Stimulated activated CD8-positive, alpha-beta memory T cell treated with anti-CD3 and anti-CD28 coated beads, Interleukin-2, amount 100 ng/mL, for 1 hour (primary cell): ENCODE results near the gene ME3.

Experiments
- DNase-seq, 2 donors: peaks; one replicate each; pipeline ENCODE4 v3.0.0-alpha.2; 2020; ENCODE audit warnings: low read depth in 2 of 2

Gene ME3

GRCh38 chr11:86488553-86488952 is 183.9 kb downstream of the ME3 start:
- DNase-seq, result no peak

GRCh38 chr11:86487671-86488070 is 184.7 kb downstream of the ME3 start:
- DNase-seq, result no peak

DNA sequence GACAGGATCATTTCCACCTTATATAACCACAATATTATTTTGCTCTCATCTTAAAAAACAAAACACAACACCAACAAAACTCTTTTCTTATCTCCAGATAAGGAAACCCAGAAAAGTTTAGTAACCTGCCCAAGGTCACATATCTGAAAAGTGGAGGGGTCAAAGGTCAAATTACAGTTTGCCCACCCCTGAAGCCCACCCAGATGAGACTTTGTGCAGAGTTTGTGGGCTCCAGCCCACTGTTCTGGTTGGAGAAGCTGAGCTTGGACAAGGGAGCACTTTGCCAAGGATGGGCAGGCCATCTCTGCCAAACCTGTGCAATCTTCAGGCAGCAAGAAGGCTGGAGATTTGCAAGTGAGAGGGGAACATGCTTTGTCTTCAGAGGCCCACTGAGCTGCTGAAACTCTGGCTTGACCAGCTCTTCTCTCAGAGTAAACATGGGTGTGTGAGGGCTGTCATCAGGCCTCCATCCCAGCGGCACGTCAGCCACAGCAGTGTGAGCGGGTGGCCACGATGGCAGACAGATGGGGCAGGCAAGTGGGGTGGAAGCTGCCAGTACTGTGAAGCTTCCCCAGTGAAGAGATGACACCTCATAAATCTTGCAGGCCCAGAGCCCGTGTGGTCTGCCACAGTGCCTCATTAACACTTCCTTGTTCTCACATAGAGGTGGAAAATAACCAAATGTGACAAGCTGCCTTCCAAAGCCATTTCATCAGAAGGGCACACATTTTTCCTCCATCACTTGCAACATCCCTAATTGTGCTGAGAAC is 186.0 kb downstream of the ME3 start:
- DNase-seq, result peak; percentile 13 to 22

DNA sequence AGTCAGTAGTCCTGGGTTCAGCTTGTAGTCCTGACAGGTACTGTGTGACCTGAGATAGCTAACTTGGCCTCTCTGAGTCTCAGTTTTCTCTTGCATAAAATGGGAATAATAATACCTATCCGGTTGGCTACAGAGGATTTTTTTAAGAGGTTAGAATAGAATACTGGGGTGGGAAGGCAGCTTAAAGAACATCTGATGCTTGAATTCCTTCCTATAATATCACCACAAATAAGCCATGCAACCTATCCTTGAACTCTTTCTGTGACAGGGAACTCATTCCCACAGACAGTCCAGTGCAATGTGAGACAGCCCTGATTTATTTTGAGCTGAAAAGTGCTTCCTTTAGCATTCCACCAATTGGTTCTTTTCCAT is 187.6 kb downstream of the ME3 start:
- DNase-seq, result no peak

DNA sequence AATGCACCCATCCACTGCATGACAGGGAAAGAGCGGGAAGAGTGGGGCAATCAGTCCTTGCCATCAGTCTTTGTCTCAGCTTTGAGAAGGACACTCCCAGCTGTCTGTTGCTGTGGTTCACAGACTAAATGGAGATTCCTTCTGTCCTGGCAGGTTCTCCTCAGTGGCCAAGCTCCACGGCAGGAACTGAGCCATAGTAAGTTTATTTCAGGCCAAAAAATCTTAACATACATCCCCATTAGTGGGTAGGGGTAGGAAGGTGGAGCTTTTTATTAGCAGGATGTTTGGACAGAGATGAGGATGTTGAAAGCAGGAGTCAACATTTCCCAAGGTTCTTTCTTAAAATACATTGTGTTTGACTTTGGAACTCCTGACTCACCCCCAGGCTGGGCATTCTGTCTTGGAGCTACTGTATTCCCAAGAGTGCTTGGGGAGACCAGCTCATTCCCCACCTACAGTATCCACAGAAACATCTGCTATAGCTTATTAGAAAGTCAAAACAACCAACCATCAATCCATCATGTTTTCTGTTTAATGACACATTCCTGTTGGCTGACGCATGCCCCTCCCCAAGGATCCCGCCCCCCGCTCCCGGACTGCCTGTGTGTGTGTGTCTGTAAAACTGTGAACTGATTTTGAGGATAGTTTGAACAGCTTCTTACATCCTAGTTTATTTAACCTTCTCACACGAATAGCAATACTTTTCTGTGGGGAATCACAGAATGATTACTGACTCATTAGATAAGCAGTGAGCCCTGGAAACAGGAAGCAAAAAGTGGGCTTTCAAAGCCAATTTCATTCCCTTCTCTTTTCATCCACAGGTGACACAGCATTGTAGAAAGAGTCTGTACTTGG is 188.2 kb downstream of the ME3 start:
- DNase-seq, result no peak

DNA sequence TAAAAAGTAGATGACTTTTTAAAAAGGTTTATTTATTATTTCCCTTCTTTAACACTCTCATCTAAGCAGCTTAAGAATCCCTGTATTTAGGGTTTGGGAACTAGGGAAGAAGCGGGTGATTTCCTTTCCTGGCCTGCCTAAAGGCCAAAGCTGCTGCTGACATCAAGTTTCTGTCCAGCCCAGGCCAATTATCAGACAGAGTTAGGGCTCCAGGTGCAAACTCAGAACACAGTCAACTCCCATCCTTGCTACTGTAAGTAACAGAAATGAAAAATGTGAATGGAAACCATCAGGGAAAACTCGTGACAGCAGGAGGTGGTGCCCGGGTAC is 188.8 kb downstream of the ME3 start:
- no peak for DNase-seq

DNA sequence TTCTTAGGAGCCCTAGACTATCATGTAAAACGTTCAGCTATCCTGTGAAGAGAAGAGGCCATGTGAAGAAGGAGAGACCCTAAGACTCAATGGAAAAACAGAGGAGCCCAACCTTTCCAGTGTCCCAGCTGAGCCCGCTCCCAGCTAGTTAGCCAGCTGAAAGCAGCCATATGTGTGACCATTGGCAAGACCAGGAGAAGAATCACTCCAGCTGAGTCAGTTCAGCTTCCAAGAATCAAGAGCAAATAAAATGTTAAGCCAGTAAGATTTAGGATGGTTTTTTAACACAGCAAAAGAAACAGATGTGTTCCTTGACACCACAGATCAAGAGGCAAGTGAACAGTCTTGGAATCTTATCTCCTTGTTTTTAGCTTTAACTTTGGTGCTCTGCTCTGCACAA is 189.7 kb downstream of the ME3 start:
- no peak for DNase-seq

DNA sequence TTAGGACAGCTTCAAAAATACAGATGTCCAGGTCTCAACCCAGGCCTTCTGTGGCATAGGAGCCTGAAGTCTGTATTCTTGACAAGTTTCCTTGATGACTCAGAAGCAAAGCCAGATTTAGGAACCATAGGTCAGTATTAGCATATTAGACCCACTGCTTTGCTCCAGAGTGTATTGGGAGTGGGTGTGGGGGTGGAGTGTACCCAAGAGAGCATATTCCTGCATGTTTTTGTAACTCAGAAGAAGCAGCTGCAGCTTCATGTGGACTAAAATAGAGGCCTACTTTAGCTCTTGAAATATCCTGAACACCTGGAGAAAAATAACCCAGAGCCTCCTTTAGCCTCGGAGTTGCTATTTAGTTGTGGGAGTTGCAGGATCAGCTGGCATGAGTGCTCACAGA is 191.0 kb downstream of the ME3 start:
- no peak for DNase-seq

DNA sequence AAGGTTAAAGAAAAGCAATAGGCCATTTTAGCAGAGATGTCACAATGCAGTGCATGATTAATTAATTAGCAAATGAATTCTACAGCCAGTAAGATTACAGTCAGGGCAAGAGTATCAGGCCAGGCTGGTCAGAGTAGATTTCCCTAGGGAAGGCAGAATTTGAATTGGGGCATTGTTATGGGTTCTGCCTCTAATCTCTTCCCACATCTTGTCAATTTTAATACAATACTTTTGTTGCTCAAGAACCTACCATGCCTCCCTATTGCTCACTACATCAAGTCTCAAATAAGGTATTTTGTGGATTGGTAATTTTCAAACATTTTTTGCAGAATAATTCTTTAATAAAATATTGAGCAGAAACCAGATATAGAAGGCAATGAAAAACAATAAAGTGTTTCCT is 194.1 kb downstream of the ME3 start:
- DNase-seq, result no peak

DNA sequence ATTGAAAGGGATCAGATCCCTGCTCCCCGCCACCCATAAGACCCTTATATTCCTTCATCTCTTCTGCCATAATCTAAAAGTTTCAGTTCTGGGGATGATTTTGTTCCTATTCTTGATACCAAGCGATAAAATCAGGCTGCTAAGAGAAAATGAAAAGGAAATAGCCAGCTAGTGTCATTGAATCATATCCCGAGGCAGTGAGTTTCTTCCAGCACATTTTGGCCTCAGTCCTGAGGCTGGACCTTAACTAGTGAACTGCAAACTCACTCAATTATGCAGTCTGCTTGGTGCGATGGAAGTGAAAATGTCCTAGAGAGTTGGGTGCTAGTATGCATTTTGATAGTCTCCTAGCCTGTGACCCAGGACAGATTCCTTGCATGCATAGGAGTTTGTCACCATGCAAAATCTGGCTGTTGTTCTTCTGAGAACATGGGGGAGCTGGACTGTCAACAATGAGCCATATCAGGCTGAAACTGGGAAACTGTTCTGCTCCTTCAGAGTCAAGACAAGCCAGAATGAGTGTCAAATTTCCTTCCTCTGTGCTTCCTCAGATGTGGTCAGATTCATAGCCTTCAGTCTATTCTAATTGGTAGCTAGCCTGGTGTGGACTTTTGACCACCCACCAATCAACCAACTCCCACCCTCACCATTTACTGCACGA is 194.8 kb downstream of the ME3 start:
- DNase-seq, result no peak

DNA sequence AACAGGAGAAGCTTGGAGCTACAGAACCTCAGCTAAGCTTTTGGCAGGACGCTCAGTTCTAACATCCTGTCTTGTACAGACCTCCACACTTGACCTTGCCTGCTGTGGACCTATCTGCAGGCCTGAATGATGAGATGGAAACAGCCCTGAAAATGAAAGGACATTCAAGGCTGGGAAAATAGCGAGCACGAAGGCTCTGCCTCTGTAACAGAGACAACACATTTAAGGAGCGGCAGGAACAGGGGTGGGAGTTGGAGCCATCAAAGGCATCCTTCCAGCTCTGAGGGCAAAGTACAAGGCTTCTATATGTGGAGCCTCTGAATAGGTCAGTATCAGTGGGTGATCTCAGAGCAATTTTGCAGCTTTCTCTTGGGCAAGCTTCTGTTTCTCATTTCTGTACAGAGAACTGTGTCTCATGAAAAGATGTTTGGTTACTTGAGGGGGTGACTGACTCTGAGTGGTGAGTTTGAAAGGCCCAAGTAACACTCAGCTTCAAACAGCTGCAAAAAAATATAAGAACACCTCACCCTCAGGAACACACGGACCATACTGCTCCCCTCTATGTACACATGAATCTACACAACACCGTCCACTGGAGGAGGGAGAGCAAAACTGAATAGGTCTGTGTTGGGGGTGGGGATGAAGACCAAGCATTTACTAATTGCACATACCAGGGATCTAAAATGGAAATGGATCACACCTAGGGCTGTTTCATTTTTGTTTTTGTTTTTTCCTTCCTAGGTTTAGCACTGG is 196.1 kb downstream of the ME3 start:
- no peak for DNase-seq

DNA sequence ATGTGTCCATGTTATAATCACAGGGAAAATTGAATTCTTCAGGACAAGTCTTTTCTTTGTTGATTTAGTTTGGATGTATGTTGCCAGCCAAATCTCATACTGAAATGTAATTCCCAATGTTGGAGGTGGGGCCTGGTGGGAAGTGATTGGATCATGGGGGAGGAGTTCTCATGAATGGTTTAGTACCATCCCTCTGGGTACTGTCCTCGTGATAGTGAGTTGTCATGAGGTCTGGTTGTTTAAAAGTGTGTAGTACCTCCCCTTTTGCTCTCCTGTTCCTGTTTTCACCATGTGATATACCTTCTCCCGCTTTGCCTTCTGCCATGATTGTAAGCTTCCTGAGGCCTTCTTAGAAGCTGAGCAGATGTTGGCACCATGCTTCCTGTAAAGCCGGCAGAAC is 197.4 kb downstream of the ME3 start:
- no peak for DNase-seq

GRCh38 chr11:86473991-86474833 is 198.2 kb downstream of the ME3 start:
- no peak for DNase-seq

DNA sequence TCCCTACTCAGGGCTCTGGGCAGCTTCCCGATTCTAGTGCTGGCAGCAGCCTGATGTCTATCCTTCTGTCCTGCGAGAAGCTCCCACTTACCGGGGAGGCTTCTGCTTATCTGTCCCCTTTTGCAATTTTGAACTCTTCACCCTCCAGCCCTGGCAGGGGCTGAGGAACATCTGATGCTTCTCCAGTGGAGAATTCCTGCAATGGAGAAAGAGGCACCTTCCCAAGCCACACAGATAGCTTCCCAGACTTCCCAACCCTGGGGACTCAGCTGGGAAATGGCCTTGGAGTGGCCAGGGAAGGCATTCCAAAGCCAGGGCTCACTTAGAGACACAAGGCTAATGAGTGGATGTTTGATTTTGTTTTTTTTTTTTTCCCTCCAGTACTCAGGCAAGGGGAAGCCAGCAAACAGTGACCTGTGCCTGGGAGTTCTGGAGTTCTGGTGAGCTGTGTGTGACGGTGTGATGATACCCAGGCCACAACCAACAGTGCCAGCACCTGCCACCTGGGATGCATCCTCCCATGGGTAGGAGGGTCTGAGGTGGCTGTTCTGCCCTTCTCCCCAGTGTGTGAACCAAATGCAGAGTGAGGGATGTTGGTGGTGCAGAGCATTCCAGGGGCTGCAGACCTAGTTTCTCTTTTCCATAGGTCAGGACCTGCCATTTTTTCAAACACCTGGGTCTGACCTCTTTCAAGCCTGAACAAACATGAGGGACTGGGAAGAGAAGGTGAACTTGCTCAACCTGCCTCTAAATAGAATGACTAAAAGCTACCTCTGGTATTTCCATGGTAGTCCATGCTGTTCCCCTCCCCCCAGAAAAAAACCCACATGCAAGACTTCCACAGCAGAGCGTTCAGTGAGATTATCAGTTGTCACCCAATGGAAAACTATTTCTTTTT is 202.7 kb downstream of the ME3 start:
- DNase-seq, result no peak

- no peak for DNase-seq
These were observed 204.2 kb downstream of the ME3 start for GRCh38 chr11:86468169-86468568.

DNA sequence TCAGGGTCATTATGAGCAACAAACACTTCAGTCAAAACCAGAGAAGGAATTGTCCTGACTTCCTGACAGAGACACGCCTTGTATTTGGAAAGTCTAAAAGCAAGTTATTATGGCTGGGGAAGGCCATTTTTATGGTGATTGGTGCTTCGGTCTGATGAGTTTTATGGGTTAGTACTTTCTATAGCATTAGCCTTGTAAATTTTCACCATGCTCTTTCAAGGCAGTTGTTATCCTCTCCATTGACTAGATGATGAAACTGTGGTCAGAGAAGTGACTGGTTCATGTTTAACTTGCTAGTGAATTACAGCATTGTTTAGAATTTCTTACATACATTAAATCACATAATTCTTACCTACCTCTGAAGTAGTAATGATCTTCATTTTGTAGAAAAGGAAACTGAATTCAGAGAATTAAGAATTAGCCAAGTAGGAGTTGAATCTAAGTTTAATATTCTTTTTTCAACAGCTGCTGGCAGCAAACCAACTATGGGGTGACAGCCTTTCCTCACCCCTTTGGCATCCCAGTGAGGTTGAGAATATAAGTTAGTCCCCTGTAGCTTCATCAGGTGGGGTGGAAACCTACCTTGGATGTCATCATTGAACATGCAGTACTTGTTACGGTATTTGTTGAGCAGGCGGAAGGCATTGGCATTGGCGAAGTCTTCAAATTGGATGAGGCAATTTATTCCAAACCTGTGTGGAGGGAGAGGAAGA is 207.8 kb downstream of the ME3 start:
- no peak for DNase-seq

DNA sequence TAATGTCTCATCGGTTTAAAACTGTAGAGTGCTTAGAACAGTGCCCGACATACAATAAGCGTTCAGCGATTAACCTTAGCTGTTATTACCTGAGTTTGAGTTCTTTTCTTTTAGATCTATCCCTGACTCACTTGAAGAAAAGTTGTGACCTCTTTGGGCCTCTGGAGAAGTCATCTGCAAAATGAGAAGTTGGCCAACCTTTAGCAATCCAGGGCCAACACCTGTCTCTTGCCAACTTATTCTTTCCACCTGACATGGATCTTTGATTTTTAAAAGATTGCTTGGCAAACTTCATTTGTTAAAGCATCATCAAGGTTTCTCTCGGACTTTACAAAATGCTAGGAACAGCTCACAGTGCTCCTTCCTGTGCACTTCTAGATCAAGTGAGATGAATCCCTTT is 208.5 kb downstream of the ME3 start:
- DNase-seq, result no peak

- no peak for DNase-seq
These were observed 209.3 kb downstream of the ME3 start for GRCh38 chr11:86463120-86463519.

- no peak for DNase-seq
These were observed 210.5 kb downstream of the ME3 start for GRCh38 chr11:86461892-86462291.
